Measurements from ENCODE around the gene MED25. TPM values are rescaled to one million over a fixed set of nuclear protein-coding genes. Genes with fewer than 3 reads are reported as not detected.

The MED25 gene
- total and polyA plus RNA-seq, 2 of the 8 experiments (the other 6 are each of a cell fraction or from before 2014, with no cell fraction given): 21.6 to 71.4 TPM

GRCh38 chr19:49823472-49823871 is 5.4 kb downstream of the MED25 start:
- no peak overlapping the region for H4K91ac ChIP-seq (replicated peaks; ENCODE audit: insufficient read length, low read length)
- H4K20me1 ChIP-seq (replicated peaks in 1 of 2; ENCODE audit: control insufficient read depth in 1 of 2, insufficient read depth in 2 of 2, low read length in 2 of 2): peaks cover 8 to 15% of the 10 kb centered on the region in 2 experiments
- TF ChIP-seq YY1 (IDR thresholded peaks at IDR 0.05; ENCODE audit: low read depth, low read length): no peak
- no peak for TF ChIP-seq POLR2AphosphoS5 (IDR thresholded peaks at IDR 0.05; ENCODE audit: low read depth, low read length)
- TF ChIP-seq RXRA (IDR thresholded peaks at IDR 0.05; ENCODE audit: insufficient read depth, low read depth, low read length): no peak
- TF ChIP-seq RNF2 (IDR thresholded peaks at IDR 0.05; ENCODE audit: borderline replicate concordance, low read depth, low read length, missing control alignments, poor library complexity, severe bottlenecking): no peak
- no peak for TF ChIP-seq SIRT6 (IDR thresholded peaks at IDR 0.05; ENCODE audit: low read length)
- no peak for TF ChIP-seq JUND (IDR thresholded peaks at IDR 0.05; ENCODE audit: low read length)
- TF ChIP-seq E2F6 (IDR thresholded peaks at IDR 0.05): no peak
- no peak for TF ChIP-seq POLR2A (IDR thresholded peaks at IDR 0.05; ENCODE audit: control extremely low read depth in 1 of 2, low read depth in 2 of 2, low read length in 2 of 2)
- no peak overlapping the region for H2BK120ac ChIP-seq (replicated peaks; ENCODE audit: low read depth, low read length)
- H3K4me2 ChIP-seq (ENCODE audit: insufficient read depth in 1 of 2, low read depth in 2 of 2, low read length in 2 of 2): no peak overlapping the region
- H2BK20ac ChIP-seq (ENCODE audit: low read length): no peak overlapping the region
- CTCF ChIA-PET (ENCODE audit: partially characterized antibody): no interaction called here
- FAIRE-seq: no peak
- H3K27me3 ChIP-seq (replicated peaks in 1 of 4; ENCODE audit: control insufficient read depth in 3 of 4, extremely low read depth in 1 of 4, insufficient read depth in 3 of 4, low read length in 3 of 4): no peaks in the 10 kb centered on the region
- H3K23me2 ChIP-seq (ENCODE audit: low read depth, low read length): peaks cover 2% of the 10 kb centered on the region; the same call in 1 of the 2 replicates
- H2BK12ac ChIP-seq (ENCODE audit: low read depth, low read length): no peak overlapping the region
- H4K5ac ChIP-seq (ENCODE audit: insufficient read length, low read depth, low read length): no peak overlapping the region
- no peak overlapping the region for H3K14ac ChIP-seq (ENCODE audit: insufficient read length)
- no peak overlapping the region for H4K8ac ChIP-seq (ENCODE audit: extremely low read depth, insufficient read depth, low read length)
- H2BK5ac ChIP-seq (ENCODE audit: low read depth, low read length): no peak overlapping the region
- no peak overlapping the region for H3K23ac ChIP-seq (ENCODE audit: insufficient read length)
- no peak overlapping the region for H3K4ac ChIP-seq (replicated peaks; ENCODE audit: insufficient read length, low read depth, low read length)
- H3K79me1 ChIP-seq (ENCODE audit: low read depth, low read length): peaks cover 21% of the 10 kb centered on the region
- no peak overlapping the region for H3K4me3 ChIP-seq (ENCODE audit: extremely low read depth in 1 of 4, insufficient read depth in 2 of 4, low read depth in 3 of 4, low read length in 4 of 4)
- H3K79me2 ChIP-seq (ENCODE audit: control insufficient read depth in 1 of 2, insufficient read depth in 2 of 2, low read length in 2 of 2): peaks cover 0 to 41% of the 10 kb centered on the region in 2 experiments; a peak in 3 of 4 replicates
- POLR2A ChIA-PET (ENCODE audit: partially characterized antibody): interaction anchor here (1.6 kb wide), 1 partner anchor 21 kb away, joined by 3 read pairs; no protein-coding TSS in a partner anchor
- no peak overlapping the region for H3K9ac ChIP-seq (replicated peaks in 1 of 4; ENCODE audit: extremely low read depth in 1 of 4, low read depth in 3 of 4, low read length in 3 of 4)
- H3K4me1 ChIP-seq (replicated peaks in 1 of 4; ENCODE audit: control insufficient read depth in 3 of 4, insufficient read depth in 4 of 4, low read length in 3 of 4): peaks cover 0 to 7% (median 4%) of the 10 kb centered on the region in 4 experiments; a peak in 3 of 7 replicates
- no peak overlapping the region for H3K56ac ChIP-seq (replicated peaks; ENCODE audit: insufficient read length, low read depth, low read length)
- H3K18ac ChIP-seq (ENCODE audit: extremely low read depth, low read length): no peak overlapping the region
- no peaks in the 10 kb centered on the region for H3K9me3 ChIP-seq (ENCODE audit: insufficient read depth in 2 of 2, low read depth in 1 of 2, low read length in 1 of 2)
- no peak overlapping the region for H2BK15ac ChIP-seq (ENCODE audit: low read length)
- no peak overlapping the region for H2AFZ ChIP-seq (ENCODE audit: low read length)
- DNase-seq (ENCODE audit: low read depth in 1 of 2, low spot score in 2 of 2): no peak
- H2AK5ac ChIP-seq (ENCODE audit: low read depth, low read length): no peak overlapping the region
- H3K27ac ChIP-seq (ENCODE audit: low read depth, low read length): no peak overlapping the region
- 89% methylated on average over 12 of the region's 12 CpGs; no CpG with 5 or more reads in 1 of the 2 experiments for WGBS, 2 experiments (ENCODE audit: extremely low coverage in 1 of 2, insufficient coverage in 1 of 2, insufficient read length in 1 of 2, insufficient replicate concordance in 2 of 2, low coverage in 1 of 2, low lambda C conversion rate in 2 of 2, missing lambda C conversion rate in 1 of 2)
- peaks cover 0 to 13% (median 4%) of the 10 kb centered on the region in 4 experiments; a peak in 5 of 8 replicates for H3K36me3 ChIP-seq (ENCODE audit: control insufficient read depth in 2 of 4, insufficient read depth in 4 of 4, low read length in 3 of 4)
